Astrocyte (in vitro differentiated cells and primary cell): ENCODE results near the gene SLC7A9. TPM values are rescaled to one million over a fixed set of nuclear protein-coding genes. Genes with fewer than 3 reads are reported as not detected.

Experiments used
- DNase-seq: peaks from one replicate; pipeline ENCODE4 v3.0.0-alpha.2; 2010; ENCODE audit warnings: low read depth
- FAIRE-seq: peaks from 2 replicates; lab custom pipeline; 2011; peaks lifted over from hg19 to GRCh38; lab: Jason Lieb, UNC
- H2AFZ ChIP-seq: 2 replicates; pipeline ENCODE4 v1.6.0; 2012; ENCODE audit warnings: low read depth, low read length, inconsistent platforms
- H3K27ac ChIP-seq: 2 replicates; pipeline ENCODE4 v1.5.1; 2011; ENCODE audit warnings: low read depth, low read length, inconsistent platforms
- H3K27me3 ChIP-seq: 2 replicates; pipeline ENCODE4 v1.6.0; 2011; ENCODE audit warnings: low read length, inconsistent platforms; ENCODE audit not compliant: insufficient read depth
- H3K36me3 ChIP-seq: 2 replicates; pipeline ENCODE4 v1.5.1; 2011; ENCODE audit warnings: low read length, inconsistent platforms; ENCODE audit not compliant: insufficient read depth
- H3K4me1 ChIP-seq: 2 replicates; pipeline ENCODE4 v1.5.1; 2011; ENCODE audit warnings: low read length, inconsistent platforms; ENCODE audit not compliant: insufficient read depth
- H3K4me2 ChIP-seq: 2 replicates; pipeline ENCODE4 v1.6.0; 2012; ENCODE audit warnings: low read length, inconsistent platforms
- H3K4me3 ChIP-seq: 2 replicates; pipeline ENCODE4 v1.5.1; 2011; ENCODE audit warnings: low read depth, mild to moderate bottlenecking, low read length, inconsistent platforms; ENCODE audit not compliant: insufficient read depth
- H3K79me2 ChIP-seq: 2 replicates; pipeline ENCODE4 v1.6.0; 2012; ENCODE audit warnings: mild to moderate bottlenecking, low read length, inconsistent platforms; ENCODE audit not compliant: insufficient read depth
- H3K9ac ChIP-seq: 2 replicates; pipeline ENCODE4 v1.6.0; 2012; ENCODE audit warnings: mild to moderate bottlenecking, low read length, inconsistent platforms
- H3K9me3 ChIP-seq: 2 replicates; pipeline ENCODE4 v1.5.1; 2012; ENCODE audit warnings: low read depth, mild to moderate bottlenecking, low read length, inconsistent platforms; ENCODE audit not compliant: insufficient read depth
- H4K20me1 ChIP-seq: 2 replicates; pipeline ENCODE4 v1.6.0; 2012; ENCODE audit warnings: low read length, inconsistent platforms; ENCODE audit not compliant: insufficient read depth
- H3K27ac Mint-ChIP-seq: one replicate; pipeline ENCODE4 v1.8.0; 2021; ENCODE audit warnings: mild to moderate bottlenecking, mixed read lengths; ENCODE audit not compliant: unreplicated experiment
- H3K27me3 Mint-ChIP-seq: one replicate; pipeline ENCODE4 v1.8.0; 2021; ENCODE audit warnings: low read depth, mixed read lengths; ENCODE audit not compliant: unreplicated experiment
- H3K36me3 Mint-ChIP-seq: one replicate; pipeline ENCODE4 v1.8.0; 2021; ENCODE audit warnings: low read depth, mixed read lengths; ENCODE audit not compliant: unreplicated experiment
- H3K4me1 Mint-ChIP-seq: one replicate; pipeline ENCODE4 v1.8.0; 2021; ENCODE audit warnings: low read depth, mixed read lengths; ENCODE audit not compliant: unreplicated experiment
- H3K4me3 Mint-ChIP-seq: one replicate; pipeline ENCODE4 v1.8.0; 2021; ENCODE audit warnings: mild to moderate bottlenecking, moderate library complexity, mixed read lengths; ENCODE audit not compliant: unreplicated experiment
- H3K9me3 Mint-ChIP-seq: one replicate; pipeline ENCODE4 v1.8.0; 2021; ENCODE audit warnings: mild to moderate bottlenecking, mixed read lengths; ENCODE audit not compliant: unreplicated experiment
- CTCF ChIP-seq: IDR thresholded peaks from 2 replicates; pipeline ENCODE4 v1.5.1; 2011; ENCODE audit warnings: low read depth, mild to moderate bottlenecking, inconsistent platforms, low read length, moderate library complexity; ENCODE audit not compliant: insufficient read depth
- EZH2 ChIP-seq: IDR thresholded peaks from 2 replicates; pipeline ENCODE4 v1.6.1; 2012; ENCODE audit warnings: mild to moderate bottlenecking, low read length, inconsistent platforms; ENCODE audit not compliant: insufficient read depth
- total RNA-seq: library from RNA; stranded (reverse); gene quantifications from 2 replicates; pipeline ENCODE4 v1.2.1, GENCODE V29; 2021

SLC7A9 gene
- total RNA-seq, 1 donor from 2014 or later, result 0.45 TPM

GRCh38 chr19:32916969-32917615 is 47.5 kb upstream of the SLC7A9 start:
- TF ChIP-seq CTCF, result no peak
- no peak for TF ChIP-seq EZH2
- Histone ChIP-seq H3K27ac (no peak overlapping the region), H3K9me3 (no peaks in the 10 kb centered on the region), H3K4me3 (no peak overlapping the region), H3K4me1 (no peaks in the 10 kb centered on the region), H4K20me1 (no peaks in the 10 kb centered on the region), H3K36me3 (peaks cover 4% of the 10 kb centered on the region), H3K4me2 (no peak overlapping the region), H3K79me2 (no peaks in the 10 kb centered on the region), H3K9ac (no peak overlapping the region), H3K27me3 (no peaks in the 10 kb centered on the region), H2AFZ (no peak overlapping the region)
- no peak overlapping the region for H3K4me3 Mint-ChIP-seq
- no peaks in the 10 kb centered on the region for H3K9me3 Mint-ChIP-seq
- no peak for FAIRE-seq
- peaks cover 2% of the 10 kb centered on the region for H3K4me1 Mint-ChIP-seq
- peaks cover 4% of the 10 kb centered on the region for H3K36me3 Mint-ChIP-seq
- no peak overlapping the region for H3K27ac Mint-ChIP-seq
- DNase-seq, result no peak
- H3K27me3 Mint-ChIP-seq, result no peaks in the 10 kb centered on the region

- H3K9ac ChIP-seq, result no peak overlapping the region
- peaks cover 2% of the 10 kb centered on the region for H3K36me3 Mint-ChIP-seq
- H3K4me3 Mint-ChIP-seq, result no peak overlapping the region
Measured at GRCh38 chr19:32914879-32915660, 45.5 kb upstream of the SLC7A9 start.

More at GRCh38 chr19:32914879-32915660, 45.5 kb upstream of the SLC7A9 start:
- Mint-ChIP-seq H3K9me3 (no peaks in the 10 kb centered on the region), H3K27ac (no peak overlapping the region), H3K4me1 (peaks cover 2% of the 10 kb centered on the region), H3K27me3 (no peaks in the 10 kb centered on the region)
- Histone ChIP-seq H3K4me3 (no peak overlapping the region), H3K4me1 (no peaks in the 10 kb centered on the region), H3K27ac (no peak overlapping the region), H3K4me2 (no peak overlapping the region), H3K9me3 (no peaks in the 10 kb centered on the region), H3K27me3 (no peaks in the 10 kb centered on the region), H2AFZ (no peak overlapping the region), H4K20me1 (no peaks in the 10 kb centered on the region), H3K79me2 (no peaks in the 10 kb centered on the region), H3K36me3 (peaks cover 4% of the 10 kb centered on the region)
- FAIRE-seq, result no peak
- no peak for TF ChIP-seq CTCF
- no peak for TF ChIP-seq EZH2
- DNase-seq, result no peak
